C4-2B (cell line): ENCODE data around the gene PNPLA8.

Experiments
- CTCF ChIP-seq: fragments of 450-650 bp; conservative IDR thresholded peaks from 2 replicates; pipeline ENCODE4 v1.5.1; 2017; ENCODE audit warnings: mild to moderate bottlenecking
- ZFX ChIP-seq: fragments of 450-650 bp; IDR thresholded peaks from 2 replicates; pipeline ENCODE4 v1.6.1; 2017

GRCh38 chr7:108488768-108489538 is 37.0 kb downstream of the PNPLA8 start:
- TF ChIP-seq CTCF: no peak
- no peak for TF ChIP-seq ZFX
